CD4-positive, alpha-beta T cell treated with Interleukin-15 for 1 hour (primary cell): ENCODE measurements around the gene BPNT1.
"Not testable (repeated sequence)": the region's sequence is repeated elsewhere in the genome, so short reads cannot be mapped to it uniquely, and the experiment has no call there.

ENCODE experiments used
- DNase-seq: peaks from one replicate; pipeline ENCODE4 v3.0.0-alpha.2; 2020

BPNT1 gene

GRCh38 chr1:220089650-220090556 is at the start of gene BPNT1:
Gene BPNT1, minus strand, starts transcription at chr1:220089788. Its CDS starts 9,942 bp downstream, at chr1:220079846.
- peak; percentile 97 for DNase-seq

GRCh38 chr1:220137019-220137786 is 47.6 kb upstream of the BPNT1 start:
- DNase-seq, result no peak

GRCh38 chr1:220135755-220136154 is 46.2 kb upstream of the BPNT1 start:
- no peak for DNase-seq

- DNase-seq, result no peak
Observed at GRCh38 chr1:220129479-220130210, 40.1 kb upstream of the BPNT1 start.

GRCh38 chr1:220127076-220127475 is 37.5 kb upstream of the BPNT1 start:
- DNase-seq, result no peak

- no peak for DNase-seq
Observed at GRCh38 chr1:220124542-220124941, 35.0 kb upstream of the BPNT1 start.

- no peak for DNase-seq
Observed at GRCh38 chr1:220123889-220124288, 34.3 kb upstream of the BPNT1 start.

GRCh38 chr1:220123066-220123465 is 33.5 kb upstream of the BPNT1 start:
- DNase-seq, result no peak

- DNase-seq, result no peak
Observed at GRCh38 chr1:220121791-220122530, 32.4 kb upstream of the BPNT1 start.

- no peak for DNase-seq
Observed at GRCh38 chr1:220119043-220119512, 29.5 kb upstream of the BPNT1 start.

- no peak for DNase-seq
Observed at GRCh38 chr1:220113136-220113695, 23.6 kb upstream of the BPNT1 start.

- not testable (repeated sequence) for DNase-seq
Observed at GRCh38 chr1:220112600-220112999, 23.0 kb upstream of the BPNT1 start.

- DNase-seq, result not testable (repeated sequence)
Observed at GRCh38 chr1:220110473-220110872, 20.9 kb upstream of the BPNT1 start.

- DNase-seq, result no peak
Observed at GRCh38 chr1:220099826-220100225, 10.2 kb upstream of the BPNT1 start.

GRCh38 chr1:220094016-220094911 is 4.7 kb upstream of the BPNT1 start, which contains the start of gene IARS2:
Gene IARS2, plus strand, starts transcription at chr1:220094132. Its CDS starts 85 bp downstream, at chr1:220094217.
- DNase-seq, result peak; percentile 92

- DNase-seq, result no peak
Observed at GRCh38 chr1:220093361-220094015, 3.9 kb upstream of the BPNT1 start.

GRCh38 chr1:220092694-220093093 is 3.1 kb upstream of the BPNT1 start:
- no peak for DNase-seq

- DNase-seq, result peak; percentile 27
Observed at GRCh38 chr1:220086261-220086686, 3.3 kb downstream of the BPNT1 start.

GRCh38 chr1:220084460-220084859 is 5.1 kb downstream of the BPNT1 start:
- no peak for DNase-seq

GRCh38 chr1:220077887-220078286 is 11.7 kb downstream of the BPNT1 start:
- no peak for DNase-seq
